Stimulated activated CD8-positive, alpha-beta memory T cell treated with anti-CD3 and anti-CD28 coated beads, Interleukin-4, amount 100 ng/mL, for 1 hour (primary cell): Measurements from ENCODE around the gene PTPRN.
"Not testable (repeated sequence)": the region's sequence is repeated elsewhere in the genome, so short reads cannot be mapped to it uniquely, and the experiment has no call there.

ENCODE experiments used
- DNase-seq, 2 donors: peaks; one replicate each; pipeline ENCODE4 v3.0.0-alpha.2; 2020; ENCODE audit warnings: low read depth in 2 of 2, low spot score in 1 of 2

Gene PTPRN

DNA sequence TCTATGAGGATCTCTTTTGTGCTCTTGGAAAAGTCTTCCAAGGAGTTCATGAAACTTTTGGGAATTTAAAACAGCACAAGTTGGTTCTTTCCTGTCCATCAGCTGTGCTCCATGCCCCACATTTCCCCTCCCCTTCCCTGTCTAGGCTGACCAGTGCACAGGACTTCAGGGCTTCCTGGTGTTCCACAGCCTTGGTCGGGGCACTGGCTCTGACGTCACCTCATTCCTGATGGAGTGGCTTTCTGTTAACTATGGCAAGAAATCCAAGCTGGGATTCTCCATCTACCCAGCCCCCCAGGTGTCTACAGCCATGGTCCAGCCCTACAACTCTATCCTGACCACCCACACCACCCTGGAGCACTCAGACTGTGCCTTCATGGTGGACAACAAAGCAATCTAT is 38.2 kb downstream of the PTPRN start:
- no peak for DNase-seq

DNA sequence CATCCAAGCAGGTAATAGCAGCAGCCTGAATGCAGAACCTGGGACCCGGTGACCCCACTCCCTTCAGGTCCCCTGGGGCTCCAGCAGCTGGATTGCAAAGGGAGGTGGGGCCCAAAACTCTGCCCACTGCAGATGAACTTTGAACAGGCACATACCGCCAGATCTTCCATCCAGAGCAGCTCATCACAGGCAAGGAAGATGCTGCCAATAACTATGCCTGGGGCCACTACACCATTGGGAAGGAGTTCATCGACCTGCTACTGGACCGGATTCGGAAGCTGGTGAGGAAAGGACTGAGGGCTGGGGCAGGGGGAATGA is 39.2 kb downstream of the PTPRN start:
- DNase-seq: no peak

DNA sequence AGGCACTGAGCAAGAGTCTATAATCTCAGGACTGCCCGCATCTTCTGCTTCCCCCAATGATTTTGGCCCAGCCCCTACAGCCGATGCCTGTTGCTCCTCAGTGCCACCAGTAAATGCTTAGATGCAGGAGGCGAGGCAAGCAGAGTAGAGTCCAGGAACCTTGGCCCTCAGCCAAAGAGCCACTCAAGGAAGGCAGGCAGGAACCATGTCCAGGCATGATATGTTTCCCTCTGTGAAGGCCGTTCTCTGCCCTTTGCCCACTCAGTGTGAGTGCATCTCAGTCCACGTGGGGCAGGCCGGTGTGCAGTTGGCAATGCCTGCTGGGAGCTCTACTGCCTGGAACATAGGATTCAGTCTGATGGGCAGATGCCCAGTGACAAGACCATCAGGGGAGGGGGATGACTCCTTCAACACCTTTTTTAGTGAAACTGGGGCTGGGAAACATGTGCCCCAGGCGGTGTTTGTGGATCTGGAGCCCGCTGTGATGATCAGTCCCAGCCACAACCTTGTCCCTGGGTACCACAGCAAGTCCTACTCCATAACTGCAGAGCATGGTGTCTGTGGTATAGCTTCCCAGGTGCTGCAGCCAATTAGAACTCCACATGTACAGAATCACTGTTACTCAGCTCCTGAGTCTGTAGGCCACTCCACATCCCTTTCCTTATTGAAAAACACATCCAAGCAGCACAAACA is 39.7 kb downstream of the PTPRN start:
- no peak for DNase-seq

DNA sequence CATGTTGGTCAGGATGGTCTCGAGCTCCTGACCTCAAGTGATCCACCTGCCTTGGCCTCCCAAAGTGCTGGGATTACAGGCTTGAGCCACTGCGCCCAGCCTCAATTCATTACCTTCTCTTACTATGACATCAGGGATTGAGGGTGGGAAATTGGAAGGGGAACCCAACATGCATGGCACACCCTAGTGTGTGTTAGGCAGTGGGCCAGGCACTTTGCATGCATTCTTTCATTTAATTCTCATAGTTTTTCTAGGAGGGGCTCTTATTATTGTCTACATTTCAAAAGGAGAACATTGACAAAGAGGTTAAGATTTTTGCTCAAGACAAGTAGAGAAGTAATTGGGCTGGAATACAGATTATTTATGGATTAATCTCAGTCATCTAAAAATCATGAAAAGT is 40.9 kb downstream of the PTPRN start:
- DNase-seq: no peak

DNA sequence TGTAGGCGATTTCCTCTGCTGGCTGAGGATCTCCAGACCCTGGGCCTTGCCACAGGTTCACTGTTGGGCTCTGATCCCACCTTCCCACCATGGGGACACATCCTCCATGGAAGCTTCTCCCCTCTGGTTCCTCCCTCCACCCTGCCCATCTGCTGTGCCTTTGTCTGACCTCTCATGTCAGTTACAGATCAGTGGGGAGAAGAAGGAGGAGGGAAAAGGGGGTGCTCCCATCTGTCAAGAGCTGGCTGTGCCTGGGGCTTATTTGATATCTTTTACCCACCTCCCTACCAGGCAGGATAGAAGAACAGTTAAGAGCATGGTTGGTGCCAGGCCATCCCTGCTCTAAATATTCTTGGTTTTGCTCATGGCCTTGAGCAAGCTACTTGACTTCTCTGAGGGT is 42.3 kb downstream of the PTPRN start:
- DNase-seq: no peak

DNA sequence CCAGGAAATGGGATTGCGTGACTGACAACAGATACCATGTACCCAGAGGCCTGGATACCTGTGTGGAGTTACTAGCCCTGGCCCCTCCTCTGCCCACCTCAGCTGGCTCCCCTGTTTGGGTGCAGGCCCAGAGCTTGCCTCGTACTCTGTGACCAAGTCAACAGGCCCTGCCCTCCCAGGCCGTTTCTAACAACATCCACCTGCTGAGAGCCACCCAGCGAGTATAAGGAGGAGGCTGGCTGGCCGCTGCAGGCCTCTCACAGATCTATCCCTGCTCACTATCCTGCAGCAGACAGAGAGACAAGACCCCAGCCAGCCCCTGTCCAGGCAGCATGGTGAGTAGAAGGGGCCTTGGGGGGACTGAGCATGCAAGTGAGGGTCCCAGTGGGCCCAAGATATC is 43.0 kb downstream of the PTPRN start:
- no peak for DNase-seq

DNA sequence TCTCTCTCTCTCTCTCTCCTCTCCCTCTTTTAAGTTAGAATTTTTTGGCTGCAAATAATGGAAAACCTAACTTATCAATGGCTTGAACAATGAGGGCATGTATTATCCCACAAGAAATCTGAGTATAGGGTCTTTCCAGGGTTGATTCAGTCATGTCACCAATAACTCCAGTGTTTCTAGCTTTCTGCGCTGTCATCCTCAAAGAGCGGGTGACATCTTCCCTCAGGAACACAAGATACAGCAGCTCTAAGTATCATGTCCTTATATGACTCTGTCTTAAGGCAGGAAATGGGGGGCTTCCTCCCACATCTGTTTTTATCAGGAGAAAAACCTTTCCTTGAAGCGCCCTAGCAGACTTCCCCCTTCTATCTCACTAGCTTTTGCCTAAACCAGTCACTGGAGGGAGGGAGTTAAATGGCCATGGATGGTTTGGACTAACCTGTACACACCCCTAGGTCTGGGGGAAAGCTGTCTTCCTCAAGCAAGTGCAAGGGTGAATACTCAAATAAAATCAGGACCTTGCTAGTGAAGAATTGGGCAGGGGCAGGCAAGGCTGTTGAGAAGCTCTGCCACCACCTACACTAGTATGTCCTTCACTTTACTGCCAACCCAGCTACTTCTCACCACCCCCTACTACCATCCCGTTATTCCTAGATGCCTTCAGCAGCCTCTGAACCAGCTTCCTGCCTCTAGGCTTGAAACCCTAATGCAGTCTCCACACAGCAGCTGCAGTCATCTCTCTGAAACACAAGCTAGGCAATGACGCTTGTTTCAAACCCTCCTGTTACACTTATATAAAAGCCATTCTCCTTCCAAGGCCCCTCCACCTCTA is 48.0 kb downstream of the PTPRN start:
- no peak for DNase-seq

DNA sequence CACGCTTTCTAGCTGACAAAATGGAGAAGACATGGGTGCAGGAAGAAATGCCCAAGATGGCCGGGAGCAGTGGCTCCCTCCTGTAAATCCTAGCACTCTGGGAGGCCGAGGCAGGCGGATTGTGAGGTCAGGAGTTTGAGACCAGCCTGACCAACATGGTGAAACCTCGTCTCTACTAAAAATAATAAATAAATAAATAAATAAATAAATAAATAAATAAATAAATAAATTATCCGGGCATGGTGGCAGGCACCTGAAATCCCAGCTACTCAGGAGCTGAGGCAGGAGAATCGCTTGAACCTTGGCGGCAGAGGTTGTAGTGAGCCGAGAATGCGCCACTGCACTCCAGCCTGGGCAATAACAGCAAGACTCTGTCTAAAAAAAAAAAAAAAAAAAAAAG is 50.3 kb downstream of the PTPRN start:
- not testable (repeated sequence) for DNase-seq

DNA sequence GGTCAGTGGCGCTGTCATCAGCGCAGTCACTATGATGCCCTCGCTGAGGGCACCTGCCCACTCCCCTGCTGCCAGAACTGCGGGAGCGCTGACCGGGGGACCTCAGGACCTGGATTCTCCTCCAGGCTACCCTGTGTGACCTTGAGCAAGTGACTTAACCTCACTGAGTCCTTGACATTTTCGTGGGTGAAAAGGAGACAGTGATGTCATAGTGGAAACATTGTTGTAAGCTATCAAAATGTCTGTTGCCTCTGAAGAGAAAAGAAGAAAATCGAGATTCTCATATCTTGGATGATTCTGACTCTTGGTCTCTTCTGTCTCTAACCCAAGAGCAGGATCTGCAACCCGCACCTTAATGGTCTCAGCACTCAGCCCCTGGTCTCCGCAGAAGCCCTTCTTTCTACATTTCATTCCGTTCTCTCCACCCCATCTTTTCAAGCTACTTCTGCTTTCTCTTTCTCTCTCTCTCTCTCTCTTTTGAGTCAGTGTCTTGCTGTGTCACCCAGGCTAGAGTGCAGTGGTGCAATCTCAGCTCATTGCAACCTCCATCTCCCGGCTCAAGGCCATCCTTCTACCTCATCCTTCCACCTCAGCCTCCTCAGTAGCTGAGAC is 54.5 kb downstream of the PTPRN start:
- DNase-seq: no peak

DNA sequence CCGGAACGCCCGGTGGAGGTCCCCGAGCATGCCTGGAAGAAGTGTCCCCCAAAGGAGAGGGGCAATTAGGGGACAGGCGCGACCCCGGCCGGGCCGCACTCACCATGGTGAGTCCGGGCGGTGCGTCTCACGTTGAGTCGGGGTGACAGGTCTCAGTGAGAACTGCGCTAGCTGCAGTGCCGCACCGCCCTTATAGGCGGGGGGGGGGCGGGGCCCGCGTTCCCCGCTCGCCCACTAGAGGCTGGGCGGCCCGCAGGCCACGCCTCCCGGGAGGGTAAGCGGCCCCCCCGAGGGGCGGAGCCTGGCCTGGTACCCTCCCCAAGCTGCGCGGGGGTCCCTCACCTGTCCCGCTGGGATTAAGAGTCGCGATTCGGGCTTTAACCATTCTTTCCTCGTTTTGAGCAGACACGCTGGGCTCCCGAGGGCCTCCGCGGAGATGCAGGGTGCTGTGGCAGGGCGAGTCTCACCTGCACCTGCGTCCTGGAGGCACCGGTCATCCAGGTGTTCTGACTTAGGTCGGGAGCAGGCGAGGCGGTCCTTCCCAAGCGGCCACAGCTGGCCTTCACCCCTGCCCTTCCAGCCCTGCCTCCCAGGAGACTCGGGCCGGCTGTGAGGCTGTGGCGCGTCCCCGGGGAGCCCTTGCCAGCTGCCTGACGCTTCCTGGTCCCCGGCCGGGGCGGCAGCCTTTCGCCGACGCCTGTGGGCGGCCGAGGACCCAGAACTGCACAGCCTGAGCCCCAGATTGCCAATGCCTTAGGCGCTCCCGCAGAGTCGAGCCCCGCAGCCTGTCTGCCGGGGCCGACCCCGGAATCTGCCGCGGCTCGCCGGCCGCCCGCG is 55.2 kb downstream of the PTPRN start, which contains the start of gene TUBA4A:
Gene TUBA4A (minus strand): TSS at position 166 of the 837 bp plus-strand sequence. CDS start 60 bp downstream, at position 106.
- peak; percentile 76 to 87 for DNase-seq

DNA sequence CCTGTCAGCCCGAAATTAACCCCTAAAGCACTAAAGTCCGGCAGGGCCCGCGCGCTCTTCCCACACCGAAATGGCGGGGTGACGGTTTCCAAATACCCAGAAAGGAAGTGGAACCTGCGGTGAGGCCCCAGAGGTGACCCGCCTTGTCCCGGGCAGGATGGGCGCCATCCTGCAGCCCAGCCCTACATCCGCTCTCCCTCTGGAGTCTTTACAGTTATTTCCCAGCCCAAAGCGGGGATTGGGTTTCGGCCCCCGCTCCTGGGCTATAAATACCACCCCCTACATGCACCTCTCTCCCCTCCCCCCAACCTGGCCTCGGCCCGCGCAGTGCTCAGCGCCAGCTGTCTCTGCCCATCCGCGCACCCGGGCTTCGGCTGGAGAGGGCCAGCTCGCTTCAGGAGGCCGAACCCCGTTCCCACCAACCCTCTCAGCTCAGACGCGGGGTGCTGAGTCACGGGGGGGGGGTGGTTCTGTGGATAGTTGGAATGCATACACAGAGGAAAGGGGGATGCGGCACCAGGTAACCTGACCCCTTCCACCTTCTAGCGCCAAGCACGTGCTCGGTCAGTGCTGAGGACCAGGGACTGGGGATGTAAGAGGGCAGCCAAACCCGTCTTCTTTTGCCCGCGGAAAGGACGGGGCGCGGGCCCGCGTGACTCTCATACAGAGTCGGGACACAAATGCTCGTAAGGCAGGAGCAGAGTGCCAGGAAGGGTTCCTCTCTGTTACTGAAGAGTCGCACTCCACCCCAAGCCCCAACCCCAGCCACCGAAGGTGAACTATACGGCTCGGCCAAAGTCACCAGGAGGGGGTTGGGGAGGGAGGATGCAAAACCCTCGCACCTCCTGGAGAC is 56.1 kb downstream of the PTPRN start, which contains the start of gene TUBA4B:
Gene TUBA4B (plus strand): TSS at position 344 of the 853 bp plus-strand sequence. CDS start 165 bp downstream, at position 509.
- DNase-seq: peak in 1 of 2 donors; percentile 12

DNA sequence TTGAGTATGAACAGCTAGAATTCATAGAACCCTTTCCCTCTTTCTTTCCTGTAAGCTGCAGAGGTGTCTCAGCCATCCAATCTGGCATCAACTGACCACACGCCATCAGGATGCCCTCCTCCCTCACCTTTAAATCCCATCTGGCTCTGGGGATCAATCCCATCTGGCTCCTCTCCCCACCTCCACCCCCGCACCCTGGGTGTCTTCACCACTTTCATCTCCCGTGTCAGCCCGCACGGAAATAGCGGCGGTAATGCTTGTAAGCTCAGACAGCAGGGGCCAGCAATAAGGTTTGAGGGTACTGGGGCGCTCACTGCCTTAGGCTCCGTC is 56.7 kb downstream of the PTPRN start:
- DNase-seq: no peak

DNA sequence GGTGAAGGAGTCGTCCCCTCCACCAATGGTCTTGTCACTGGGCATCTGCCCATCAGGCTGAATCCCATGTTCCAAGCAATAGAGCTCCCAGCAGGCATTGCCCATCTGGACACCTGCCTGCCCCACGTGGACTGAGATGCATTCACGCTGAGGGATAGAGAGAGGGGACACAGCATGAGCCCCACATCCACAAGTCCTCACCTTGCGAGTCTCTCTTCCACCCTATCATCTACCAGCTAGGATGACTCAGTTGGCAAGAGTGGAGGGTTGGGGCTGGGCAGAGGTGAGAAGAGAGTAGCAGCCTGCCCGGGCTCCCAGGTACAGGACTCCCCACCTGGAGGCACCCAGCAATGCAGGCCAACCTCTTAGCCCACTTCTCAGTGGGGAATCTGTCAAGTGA is 57.1 kb downstream of the PTPRN start:
- DNase-seq: no peak

DNA sequence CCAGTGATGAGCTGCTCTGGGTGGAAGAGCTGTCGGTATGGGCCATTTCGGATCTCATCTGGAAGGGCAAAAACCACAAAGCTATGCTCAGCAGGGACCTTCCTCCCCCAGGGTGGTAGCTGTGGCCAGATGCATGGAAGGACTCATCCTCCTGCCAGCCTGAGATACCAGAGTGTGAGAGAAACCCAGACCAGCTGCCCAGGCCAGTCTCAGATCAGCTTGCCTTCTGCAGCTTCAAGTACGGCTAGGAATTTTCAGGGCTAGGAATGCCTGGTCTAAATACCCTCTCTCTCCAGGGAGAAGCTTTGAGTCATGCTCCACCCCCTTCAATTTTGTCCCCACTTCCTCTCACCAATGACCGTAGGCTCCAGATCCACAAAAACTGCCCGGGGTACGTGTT is 57.5 kb downstream of the PTPRN start:
- DNase-seq: no peak

DNA sequence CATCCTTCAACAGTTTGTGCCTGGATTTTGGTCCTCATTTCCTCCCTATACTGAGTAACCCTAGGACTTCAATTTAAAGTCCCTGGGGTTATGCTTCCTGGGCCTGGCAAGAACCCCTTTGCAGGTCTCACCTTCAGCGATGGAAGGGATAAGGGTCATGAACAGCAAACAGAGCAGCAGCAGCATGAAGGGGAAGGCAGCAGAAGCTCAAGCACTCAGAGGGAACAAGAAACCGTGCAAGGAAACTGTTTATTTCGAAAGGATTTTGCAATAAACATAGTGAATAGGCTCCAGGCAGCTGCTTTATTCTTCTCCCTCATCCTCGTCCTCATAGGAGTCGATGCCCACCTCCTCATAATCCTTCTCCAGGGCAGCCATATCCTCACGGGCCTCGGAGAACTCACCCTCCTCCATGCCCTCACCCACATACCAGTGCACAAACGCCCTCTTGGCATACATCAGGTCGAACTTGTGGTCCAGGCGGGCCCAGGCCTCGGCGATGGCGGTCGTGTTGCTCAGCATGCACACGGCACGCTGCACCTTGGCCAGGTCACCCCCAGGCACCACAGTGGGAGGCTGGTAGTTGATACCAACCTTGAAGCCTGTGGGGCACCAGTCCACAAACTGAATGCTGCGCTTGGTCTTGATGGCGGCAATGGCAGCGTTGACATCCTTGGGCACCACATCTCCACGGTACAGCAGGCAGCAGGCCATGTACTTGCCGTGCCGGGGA is 59.0 kb downstream of the PTPRN start:
- DNase-seq: no peak

DNA sequence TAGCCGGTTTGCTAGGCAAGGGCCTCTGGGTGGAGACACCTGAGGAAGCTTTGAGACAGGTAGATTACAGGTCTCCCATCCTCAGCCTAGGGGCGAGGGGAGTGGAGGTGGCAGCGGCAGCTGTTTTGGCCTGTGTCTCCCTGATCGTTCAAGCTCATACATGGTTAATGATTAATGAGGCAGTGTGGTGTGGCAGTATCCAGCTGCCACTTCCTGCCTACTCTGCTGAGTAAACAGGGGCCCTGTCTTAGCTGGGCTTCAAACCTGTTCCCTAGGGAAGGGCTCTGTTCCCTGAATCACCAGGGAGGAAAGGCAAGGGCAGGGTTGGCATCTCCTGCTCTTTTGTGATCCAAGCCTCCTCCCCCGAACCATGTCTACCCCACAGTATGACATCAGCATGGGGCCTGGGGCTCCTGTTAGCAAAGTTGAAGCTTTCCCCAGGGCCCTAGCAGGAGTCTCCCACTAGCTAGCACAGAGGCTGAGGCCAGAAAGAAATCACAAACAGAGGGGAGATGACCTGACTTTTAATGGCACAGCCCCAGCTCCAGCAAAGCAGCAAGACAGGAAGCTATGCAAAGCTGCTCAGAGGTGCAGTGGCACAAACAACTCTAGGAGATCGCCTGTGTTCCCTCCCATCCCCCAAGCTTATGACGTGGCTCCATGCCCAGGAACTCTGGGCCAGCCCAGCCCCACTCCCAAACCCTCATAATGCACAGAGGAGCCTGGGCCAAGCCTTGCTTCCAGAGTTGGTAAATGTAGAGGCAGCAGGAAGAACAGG is 59.8 kb downstream of the PTPRN start:
- DNase-seq: peak in 1 of 2 donors; percentile 31

DNA sequence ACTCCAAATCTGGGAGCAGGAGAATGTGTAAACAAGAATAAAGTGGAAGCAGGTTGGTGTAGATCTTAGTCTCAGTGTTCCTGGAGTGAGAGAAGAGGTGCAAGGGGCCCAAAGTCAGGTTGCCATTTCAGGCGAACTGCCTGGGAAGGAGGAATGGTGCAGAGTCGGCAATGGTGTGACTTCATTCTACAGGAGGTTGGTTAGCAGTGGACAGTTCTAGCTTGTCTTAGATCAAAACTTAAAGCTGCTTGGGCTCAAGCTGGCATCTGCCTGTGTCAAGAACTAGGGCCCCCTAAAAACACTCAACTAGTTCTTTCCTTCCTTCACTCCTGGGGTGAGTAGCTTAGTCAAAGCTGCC is 60.4 kb downstream of the PTPRN start:
- DNase-seq: no peak

DNA sequence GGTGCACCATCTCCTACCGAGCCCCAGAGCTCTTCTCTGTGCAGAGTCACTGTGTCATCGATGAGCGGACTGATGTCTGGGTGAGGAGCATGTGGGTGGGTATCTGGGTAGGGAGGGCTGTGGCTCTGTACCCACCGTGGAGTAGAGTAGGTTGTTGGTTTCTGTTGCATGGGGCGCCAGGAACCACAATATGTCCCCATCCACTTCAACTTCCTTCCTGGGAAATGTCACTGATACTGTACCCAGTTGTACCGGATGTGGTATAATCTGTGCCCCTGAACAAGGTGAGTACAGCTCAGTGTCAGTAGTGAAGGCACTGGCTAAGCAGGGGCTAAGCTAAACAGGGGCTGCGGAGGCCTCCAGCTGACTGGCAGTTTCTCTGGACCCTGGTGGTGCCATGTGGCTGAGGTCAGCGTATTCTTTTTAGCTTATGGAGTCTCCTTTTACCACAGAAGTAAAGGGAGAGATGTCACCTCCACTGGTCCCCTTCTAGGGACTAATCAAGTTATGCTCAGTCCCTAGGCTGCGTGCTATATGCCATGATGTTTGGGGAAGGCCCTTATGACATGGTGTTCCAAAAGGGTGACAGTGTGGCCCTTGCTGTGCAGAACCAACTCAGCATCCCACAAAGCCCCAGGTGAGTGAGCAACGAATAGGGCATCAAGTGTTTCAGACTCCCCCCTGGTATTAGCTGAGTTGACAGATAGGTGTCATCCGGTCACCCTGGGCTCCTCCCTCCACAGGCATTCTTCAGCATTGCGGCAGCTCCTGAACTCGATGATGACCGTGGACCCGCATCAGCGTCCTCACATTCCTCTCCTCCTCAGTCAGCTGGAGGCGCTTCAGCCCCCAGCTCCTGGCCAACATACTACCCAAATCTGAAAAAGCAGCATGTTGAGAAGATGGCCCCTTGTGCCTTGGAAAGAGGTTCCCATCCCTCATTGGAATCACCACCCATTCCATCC is 61.2 kb downstream of the PTPRN start:
- DNase-seq: peak in 1 of 2 donors; percentile 35
